Measurements from ENCODE around the gene PLEK.

GRCh38 chr2:68317971-68318913 lies 46.8 kb upstream of the PLEK start:
- TF ChIP-seq POLR2AphosphoS5 (IDR thresholded peaks at IDR 0.05; ENCODE audit: low read depth, low read length) (no peak), CTCF (IDR thresholded peaks at IDR 0.05) (no peak), REST (IDR thresholded peaks at IDR 0.05; ENCODE audit: insufficient read depth in 1 of 2, low read depth in 2 of 2, low read length in 1 of 2) (no peak)
